ENCODE data around the gene ITGA5. TPM values are rescaled to one million over a fixed set of nuclear protein-coding genes. Genes with fewer than 3 reads are reported as not detected.

The ITGA5 gene
- total and polyA plus RNA-seq, 9 of the 15 experiments (the other 6 are each of a cell fraction or from before 2014, with no cell fraction given): 9.1 to 82.1 (median 47.4) TPM

DNA sequence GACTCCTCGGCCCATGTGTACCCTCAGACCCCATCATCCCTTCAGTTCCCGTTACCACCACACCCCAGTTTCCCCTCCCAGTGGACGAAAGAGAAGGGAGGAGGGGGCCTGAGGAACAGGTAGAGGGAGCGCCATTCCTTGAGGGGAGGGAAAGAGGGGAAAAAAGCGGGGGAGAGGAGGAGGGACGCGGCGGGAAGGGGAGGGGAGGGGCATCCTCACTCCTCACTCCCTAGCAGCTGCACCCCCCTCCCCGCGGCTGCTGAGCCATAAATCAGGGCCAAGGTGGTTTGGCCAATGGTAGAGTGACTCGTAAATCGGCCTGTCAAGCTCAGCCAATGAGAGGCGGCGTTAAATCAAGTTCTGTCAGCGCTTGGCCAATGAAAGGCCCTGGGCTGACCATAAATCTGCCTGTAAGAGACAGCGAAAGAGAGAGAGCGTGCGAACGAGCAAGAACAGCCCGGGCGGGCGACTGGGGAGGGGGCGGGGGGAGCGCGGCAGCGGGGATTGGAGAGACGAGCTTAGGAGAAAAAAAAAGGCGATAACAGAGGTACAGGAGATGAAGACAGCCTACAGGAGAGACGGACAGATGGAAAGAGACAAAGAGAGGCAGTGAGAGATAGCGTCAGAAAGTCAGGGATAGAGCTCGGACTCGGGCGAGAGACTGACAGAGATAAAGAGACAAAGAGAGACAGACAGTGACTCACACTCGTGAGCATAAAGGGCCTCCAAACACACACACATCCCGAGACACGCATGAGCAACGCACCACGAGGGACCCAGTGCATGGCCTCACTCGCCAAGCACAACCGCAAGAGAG, 59.9 kb downstream of the ITGA5 start (continued):
- TF ChIP-seq KLF6 (CRISPR knock-in tag; IDR thresholded peaks at IDR 0.05; ENCODE audit: borderline replicate concordance) (no peak), TRIM25 (IDR thresholded peaks at IDR 0.05; ENCODE audit: borderline replicate concordance) (peak; percentile 54; the same call in 1 of the 2 replicates), ETS2 (tag; IDR thresholded peaks at IDR 0.05; ENCODE audit: borderline replicate concordance, poor library complexity, severe bottlenecking) (no peak), NELFE (IDR thresholded peaks at IDR 0.05; ENCODE audit: insufficient read depth, insufficient read length) (no peak), VEZF1 (CRISPR knock-in tag; IDR thresholded peaks at IDR 0.05) (peak; percentile 100), EGR1 (conservative IDR thresholded peaks at IDR 0.05) (peak; percentile 71), ZNF436 (CRISPR knock-in tag; IDR thresholded peaks at IDR 0.05) (no peak), PHB2 (IDR thresholded peaks at IDR 0.05; ENCODE audit: low read depth) (peak; percentile 74; the same call in 1 of the 2 replicates)
- TF ChIP-seq, protein P1, sequence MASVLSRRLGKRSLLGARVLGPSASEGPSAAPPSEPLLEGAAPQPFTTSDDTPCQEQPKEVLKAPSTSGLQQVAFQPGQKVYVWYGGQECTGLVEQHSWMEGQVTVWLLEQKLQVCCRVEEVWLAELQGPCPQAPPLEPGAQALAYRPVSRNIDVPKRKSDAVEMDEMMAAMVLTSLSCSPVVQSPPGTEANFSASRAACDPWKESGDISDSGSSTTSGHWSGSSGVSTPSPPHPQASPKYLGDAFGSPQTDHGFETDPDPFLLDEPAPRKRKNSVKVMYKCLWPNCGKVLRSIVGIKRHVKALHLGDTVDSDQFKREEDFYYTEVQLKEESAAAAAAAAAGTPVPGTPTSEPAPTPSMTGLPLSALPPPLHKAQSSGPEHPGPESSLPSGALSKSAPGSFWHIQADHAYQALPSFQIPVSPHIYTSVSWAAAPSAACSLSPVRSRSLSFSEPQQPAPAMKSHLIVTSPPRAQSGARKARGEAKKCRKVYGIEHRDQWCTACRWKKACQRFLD (CRISPR knock-in tag; IDR thresholded peaks at IDR 0.05): peak; percentile 89; the same call in 1 of the 2 replicates
- TF ChIP-seq, protein P2, sequence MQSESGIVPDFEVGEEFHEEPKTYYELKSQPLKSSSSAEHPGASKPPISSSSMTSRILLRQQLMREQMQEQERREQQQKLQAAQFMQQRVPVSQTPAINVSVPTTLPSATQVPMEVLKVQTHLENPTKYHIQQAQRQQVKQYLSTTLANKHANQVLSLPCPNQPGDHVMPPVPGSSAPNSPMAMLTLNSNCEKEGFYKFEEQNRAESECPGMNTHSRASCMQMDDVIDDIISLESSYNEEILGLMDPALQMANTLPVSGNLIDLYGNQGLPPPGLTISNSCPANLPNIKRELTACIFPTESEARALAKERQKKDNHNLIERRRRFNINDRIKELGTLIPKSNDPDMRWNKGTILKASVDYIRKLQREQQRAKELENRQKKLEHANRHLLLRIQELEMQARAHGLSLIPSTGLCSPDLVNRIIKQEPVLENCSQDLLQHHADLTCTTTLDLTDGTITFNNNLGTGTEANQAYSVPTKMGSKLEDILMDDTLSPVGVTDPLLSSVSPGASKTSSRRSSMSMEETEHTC (IDR thresholded peaks at IDR 0.05): peak; percentile 45; the same call in 1 of the 2 replicates
- TF ChIP-seq, protein P3, sequence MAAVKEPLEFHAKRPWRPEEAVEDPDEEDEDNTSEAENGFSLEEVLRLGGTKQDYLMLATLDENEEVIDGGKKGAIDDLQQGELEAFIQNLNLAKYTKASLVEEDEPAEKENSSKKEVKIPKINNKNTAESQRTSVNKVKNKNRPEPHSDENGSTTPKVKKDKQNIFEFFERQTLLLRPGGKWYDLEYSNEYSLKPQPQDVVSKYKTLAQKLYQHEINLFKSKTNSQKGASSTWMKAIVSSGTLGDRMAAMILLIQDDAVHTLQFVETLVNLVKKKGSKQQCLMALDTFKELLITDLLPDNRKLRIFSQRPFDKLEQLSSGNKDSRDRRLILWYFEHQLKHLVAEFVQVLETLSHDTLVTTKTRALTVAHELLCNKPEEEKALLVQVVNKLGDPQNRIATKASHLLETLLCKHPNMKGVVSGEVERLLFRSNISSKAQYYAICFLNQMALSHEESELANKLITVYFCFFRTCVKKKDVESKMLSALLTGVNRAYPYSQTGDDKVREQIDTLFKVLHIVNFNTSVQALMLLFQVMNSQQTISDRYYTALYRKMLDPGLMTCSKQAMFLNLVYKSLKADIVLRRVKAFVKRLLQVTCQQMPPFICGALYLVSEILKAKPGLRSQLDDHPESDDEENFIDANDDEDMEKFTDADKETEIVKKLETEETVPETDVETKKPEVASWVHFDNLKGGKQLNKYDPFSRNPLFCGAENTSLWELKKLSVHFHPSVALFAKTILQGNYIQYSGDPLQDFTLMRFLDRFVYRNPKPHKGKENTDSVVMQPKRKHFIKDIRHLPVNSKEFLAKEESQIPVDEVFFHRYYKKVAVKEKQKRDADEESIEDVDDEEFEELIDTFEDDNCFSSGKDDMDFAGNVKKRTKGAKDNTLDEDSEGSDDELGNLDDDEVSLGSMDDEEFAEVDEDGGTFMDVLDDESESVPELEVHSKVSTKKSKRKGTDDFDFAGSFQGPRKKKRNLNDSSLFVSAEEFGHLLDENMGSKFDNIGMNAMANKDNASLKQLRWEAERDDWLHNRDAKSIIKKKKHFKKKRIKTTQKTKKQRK (IDR thresholded peaks at IDR 0.05; ENCODE audit: borderline replicate concordance, low read depth, low read length): peak; percentile 43; the same call in 1 of the 2 replicates
- TF ChIP-seq, protein P4, sequence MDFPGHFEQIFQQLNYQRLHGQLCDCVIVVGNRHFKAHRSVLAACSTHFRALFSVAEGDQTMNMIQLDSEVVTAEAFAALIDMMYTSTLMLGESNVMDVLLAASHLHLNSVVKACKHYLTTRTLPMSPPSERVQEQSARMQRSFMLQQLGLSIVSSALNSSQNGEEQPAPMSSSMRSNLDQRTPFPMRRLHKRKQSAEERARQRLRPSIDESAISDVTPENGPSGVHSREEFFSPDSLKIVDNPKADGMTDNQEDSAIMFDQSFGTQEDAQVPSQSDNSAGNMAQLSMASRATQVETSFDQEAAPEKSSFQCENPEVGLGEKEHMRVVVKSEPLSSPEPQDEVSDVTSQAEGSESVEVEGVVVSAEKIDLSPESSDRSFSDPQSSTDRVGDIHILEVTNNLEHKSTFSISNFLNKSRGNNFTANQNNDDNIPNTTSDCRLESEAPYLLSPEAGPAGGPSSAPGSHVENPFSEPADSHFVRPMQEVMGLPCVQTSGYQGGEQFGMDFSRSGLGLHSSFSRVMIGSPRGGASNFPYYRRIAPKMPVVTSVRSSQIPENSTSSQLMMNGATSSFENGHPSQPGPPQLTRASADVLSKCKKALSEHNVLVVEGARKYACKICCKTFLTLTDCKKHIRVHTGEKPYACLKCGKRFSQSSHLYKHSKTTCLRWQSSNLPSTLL (IDR thresholded peaks at IDR 0.05): peak; percentile 90
